ENCODE data around the gene ADAMTS17.

The ADAMTS17 gene

DNA sequence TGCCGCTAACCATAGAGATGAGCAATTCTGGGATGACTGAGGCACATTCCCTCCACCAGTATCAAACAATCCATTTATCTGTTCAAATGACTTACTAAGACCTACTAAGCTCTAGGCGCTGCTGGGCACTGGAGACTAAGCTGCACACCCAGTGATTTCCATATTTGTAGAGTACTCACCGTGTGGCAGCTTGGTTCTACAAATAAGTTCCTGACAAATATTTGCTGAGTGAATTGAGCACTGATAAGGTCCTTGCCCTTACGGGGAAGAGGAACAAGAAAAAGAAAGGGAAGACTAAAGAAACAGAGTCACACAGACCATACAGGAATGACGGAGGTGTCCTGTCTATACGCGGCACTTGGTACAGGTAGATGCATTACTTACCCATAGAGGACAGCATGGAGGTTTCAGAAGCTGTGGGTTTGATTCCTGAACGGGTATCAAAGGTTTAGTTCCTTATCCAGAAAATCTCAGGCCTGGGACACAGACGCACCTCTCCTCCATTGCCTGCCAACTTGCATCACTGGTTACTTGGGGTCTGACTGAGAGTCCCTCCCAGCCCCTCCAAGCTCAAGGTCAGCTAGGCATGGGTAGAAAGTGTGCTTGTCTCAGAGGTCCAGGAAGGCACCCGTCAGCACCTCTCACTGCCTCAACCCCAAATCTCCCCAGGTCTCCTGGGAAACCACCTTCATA, 310.0 kb downstream of the ADAMTS17 start:
- no peak for TF ChIP-seq POLR2A (IDR thresholded peaks at IDR 0.05; ENCODE audit: extremely low read depth, insufficient read length)
- TF ChIP-seq, protein P1, sequence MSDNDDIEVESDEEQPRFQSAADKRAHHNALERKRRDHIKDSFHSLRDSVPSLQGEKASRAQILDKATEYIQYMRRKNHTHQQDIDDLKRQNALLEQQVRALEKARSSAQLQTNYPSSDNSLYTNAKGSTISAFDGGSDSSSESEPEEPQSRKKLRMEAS (IDR thresholded peaks at IDR 0.05; ENCODE audit: low read depth, low read length), result no peak
- TF ChIP-seq, protein P2, sequence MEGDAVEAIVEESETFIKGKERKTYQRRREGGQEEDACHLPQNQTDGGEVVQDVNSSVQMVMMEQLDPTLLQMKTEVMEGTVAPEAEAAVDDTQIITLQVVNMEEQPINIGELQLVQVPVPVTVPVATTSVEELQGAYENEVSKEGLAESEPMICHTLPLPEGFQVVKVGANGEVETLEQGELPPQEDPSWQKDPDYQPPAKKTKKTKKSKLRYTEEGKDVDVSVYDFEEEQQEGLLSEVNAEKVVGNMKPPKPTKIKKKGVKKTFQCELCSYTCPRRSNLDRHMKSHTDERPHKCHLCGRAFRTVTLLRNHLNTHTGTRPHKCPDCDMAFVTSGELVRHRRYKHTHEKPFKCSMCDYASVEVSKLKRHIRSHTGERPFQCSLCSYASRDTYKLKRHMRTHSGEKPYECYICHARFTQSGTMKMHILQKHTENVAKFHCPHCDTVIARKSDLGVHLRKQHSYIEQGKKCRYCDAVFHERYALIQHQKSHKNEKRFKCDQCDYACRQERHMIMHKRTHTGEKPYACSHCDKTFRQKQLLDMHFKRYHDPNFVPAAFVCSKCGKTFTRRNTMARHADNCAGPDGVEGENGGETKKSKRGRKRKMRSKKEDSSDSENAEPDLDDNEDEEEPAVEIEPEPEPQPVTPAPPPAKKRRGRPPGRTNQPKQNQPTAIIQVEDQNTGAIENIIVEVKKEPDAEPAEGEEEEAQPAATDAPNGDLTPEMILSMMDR (IDR thresholded peaks at IDR 0.05; ENCODE audit: low read depth, low read length), result no peak
- no peak for TF ChIP-seq MYC (IDR thresholded peaks at IDR 0.05; ENCODE audit: low read depth, low read length)
- no peak for DNase-seq (ENCODE audit: low read depth)

DNA sequence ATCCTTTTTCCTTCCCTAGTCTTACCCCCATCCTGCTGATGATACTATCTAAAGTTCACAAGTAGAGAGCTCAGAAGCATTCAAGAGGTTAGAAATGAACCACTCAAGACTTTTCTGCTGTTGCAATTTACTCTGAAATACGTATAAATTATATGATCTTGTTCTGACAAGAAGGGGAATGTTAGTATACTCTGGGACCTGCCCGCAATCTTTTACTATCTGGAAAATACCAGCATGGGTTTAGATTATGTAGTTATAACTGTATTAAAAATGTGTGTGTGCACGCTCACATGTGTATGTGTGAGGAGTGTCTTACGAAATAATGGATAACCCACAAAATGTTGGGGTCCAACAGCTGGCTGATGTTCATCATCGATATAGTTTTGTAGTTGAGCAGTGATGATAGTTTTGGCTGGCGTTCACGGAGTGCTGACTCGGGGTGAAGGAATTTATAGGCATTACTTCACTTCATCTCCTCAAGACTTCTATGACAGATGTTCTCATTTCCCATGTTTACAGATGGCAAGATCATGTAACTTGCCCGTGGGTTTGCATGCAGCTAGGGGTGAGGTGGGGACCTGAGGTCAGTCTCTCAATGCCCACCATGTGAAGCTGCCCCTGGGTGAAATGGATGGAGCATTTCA, 311.1 kb downstream of the ADAMTS17 start:
- TF ChIP-seq, protein P2 (IDR thresholded peaks at IDR 0.05; ENCODE audit: low read depth, low read length), result no peak
- TF ChIP-seq, protein P1 (IDR thresholded peaks at IDR 0.05; ENCODE audit: low read depth, low read length), result no peak
- TF ChIP-seq MYC (IDR thresholded peaks at IDR 0.05; ENCODE audit: low read depth, low read length) (no peak), POLR2A (IDR thresholded peaks at IDR 0.05; ENCODE audit: extremely low read depth, insufficient read length) (no peak)
- no peak overlapping the region for H3K4me3 ChIP-seq (ENCODE audit: low read depth, low read length)
- no peak for DNase-seq (ENCODE audit: low read depth)

More for the DNA sequence above, 310.0 kb downstream of the ADAMTS17 start:
- no peak overlapping the region for H3K4me3 ChIP-seq (ENCODE audit: low read depth, low read length)

DNA sequence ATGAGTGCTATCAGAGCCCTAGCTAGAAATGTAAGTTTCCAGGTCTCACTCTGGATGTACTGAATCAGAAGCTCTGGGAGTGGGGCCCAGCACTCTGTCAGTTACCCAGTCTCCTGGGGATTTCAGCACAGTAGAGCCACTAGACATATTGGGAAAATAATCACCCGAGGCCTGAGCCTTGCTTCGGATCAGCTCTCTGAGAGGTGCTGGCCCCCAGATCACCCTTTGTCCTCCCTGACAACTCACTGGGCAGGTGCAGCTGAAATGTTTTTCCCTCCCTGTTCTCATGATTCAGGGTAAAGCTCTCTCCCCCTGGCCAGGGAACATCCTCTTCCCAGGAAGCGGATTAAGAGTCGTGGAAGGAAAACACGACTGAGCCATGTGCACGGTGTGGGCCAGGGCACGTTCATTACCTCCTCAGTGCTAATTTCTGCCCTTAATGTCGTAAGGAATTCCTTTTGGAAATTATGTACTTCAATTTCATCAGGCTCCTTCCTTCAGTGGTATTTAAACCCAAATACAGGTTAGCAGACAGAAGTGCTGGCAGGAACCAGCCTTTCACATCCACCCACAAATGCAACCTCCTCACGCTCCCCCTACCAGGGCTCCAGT, 311.8 kb downstream of the ADAMTS17 start:
- no peak for TF ChIP-seq MYC (IDR thresholded peaks at IDR 0.05; ENCODE audit: low read depth, low read length)
- TF ChIP-seq, protein P2 (IDR thresholded peaks at IDR 0.05; ENCODE audit: low read depth, low read length), result no peak
- no peak for TF ChIP-seq POLR2A (IDR thresholded peaks at IDR 0.05; ENCODE audit: extremely low read depth, insufficient read length)
- TF ChIP-seq, protein P1 (IDR thresholded peaks at IDR 0.05; ENCODE audit: low read depth, low read length), result no peak
- H3K4me3 ChIP-seq (ENCODE audit: low read depth, low read length), result no peak overlapping the region
- no peak for DNase-seq (ENCODE audit: low read depth)

DNA sequence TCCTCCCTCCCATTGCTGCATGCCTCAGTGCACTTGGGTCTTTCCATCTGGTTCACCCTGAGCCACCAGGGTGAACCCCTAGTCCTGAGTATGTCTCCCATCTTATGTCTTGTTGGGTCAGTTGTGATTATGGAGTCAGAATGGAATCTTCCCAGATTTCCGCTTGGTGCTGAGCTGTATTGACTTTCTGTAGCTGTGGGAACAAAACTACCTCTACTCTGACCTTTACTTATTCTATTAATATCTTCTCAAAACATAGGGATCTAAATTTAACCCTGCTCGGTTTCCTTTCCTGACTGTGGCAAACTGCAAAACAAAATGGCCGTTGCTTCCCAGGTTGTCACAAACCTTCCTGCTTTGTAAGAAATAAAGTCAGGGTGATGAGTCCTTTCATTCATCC, 312.7 kb downstream of the ADAMTS17 start:
- H3K4me3 ChIP-seq (ENCODE audit: low read depth, low read length), result no peak overlapping the region
- TF ChIP-seq, protein P2 (IDR thresholded peaks at IDR 0.05; ENCODE audit: low read depth, low read length), result no peak
- TF ChIP-seq, protein P1 (IDR thresholded peaks at IDR 0.05; ENCODE audit: low read depth, low read length), result no peak
- no peak for TF ChIP-seq POLR2A (IDR thresholded peaks at IDR 0.05; ENCODE audit: extremely low read depth, insufficient read length)
- no peak for TF ChIP-seq MYC (IDR thresholded peaks at IDR 0.05; ENCODE audit: low read depth, low read length)
- DNase-seq (ENCODE audit: low read depth), result no peak

DNA sequence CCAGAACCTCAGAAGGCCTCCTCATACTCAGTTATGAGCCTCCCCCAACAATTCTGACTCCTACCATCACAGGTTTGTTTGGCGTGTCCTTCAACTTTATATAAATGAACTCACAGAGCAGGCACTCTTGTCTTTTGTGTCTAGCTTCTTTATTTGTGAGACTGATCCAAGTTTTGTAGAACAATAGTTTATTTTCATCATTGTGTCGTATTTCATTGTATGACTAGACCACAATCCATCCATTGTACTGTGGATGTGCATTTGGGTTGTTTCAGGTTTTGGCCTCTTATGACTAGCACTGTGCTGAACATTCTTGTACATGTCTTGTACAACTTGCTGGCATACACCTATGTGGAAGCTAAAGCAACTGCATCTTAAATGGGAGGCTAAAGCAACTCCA, 315.7 kb downstream of the ADAMTS17 start:
- DNase-seq (ENCODE audit: low read depth), result no peak
- TF ChIP-seq, protein P1 (IDR thresholded peaks at IDR 0.05; ENCODE audit: low read depth, low read length), result no peak
- TF ChIP-seq POLR2A (IDR thresholded peaks at IDR 0.05; ENCODE audit: extremely low read depth, insufficient read length) (no peak), MYC (IDR thresholded peaks at IDR 0.05; ENCODE audit: low read depth, low read length) (no peak)
- TF ChIP-seq, protein P2 (IDR thresholded peaks at IDR 0.05; ENCODE audit: low read depth, low read length), result no peak
- no peak overlapping the region for H3K4me3 ChIP-seq (ENCODE audit: low read depth, low read length)
